WTC11 (cell line): Measurements from ENCODE around the gene RHBDD2. TPM values are rescaled to one million over a fixed set of nuclear protein-coding genes. Genes with fewer than 3 reads are reported as not detected.

ENCODE experiments used
- ATAC-seq: fragments of 200-7000 bp; cut with Tn5 transposase; 2 replicates; pipeline ENCODE4 v1.10.0; 2021; ENCODE audit warnings: mild to moderate bottlenecking, moderate library complexity
- CTCF ChIA-PET: fragments of 300-600 bp; sonication (Branson Sonifier 250); formaldehyde crosslinking; loops from one replicate; lab custom pipeline; 2021; ENCODE audit warnings: antibody characterized with exemption; lab: Charles Lee
- POLR2A ChIA-PET: fragments of 350-600 bp; sonication (Branson Sonifier 250); formaldehyde crosslinking; loops from one replicate; lab custom pipeline; 2021; ENCODE audit warnings: antibody characterized with exemption; lab: Charles Lee
- DNase-seq: peaks from one replicate; pipeline ENCODE4 v3.0.0; 2021; ENCODE audit warnings: low spot score
- H3K27ac Mint-ChIP-seq: 2 replicates; pipeline ENCODE4 v1.8.0; 2021; ENCODE audit warnings: mixed read lengths
- H3K27me3 Mint-ChIP-seq: 2 replicates; pipeline ENCODE4 v1.8.0; 2021; ENCODE audit warnings: low read depth, mild to moderate bottlenecking, moderate library complexity, mixed read lengths
- H3K36me3 Mint-ChIP-seq: 2 replicates; pipeline ENCODE4 v1.8.0; 2021; ENCODE audit warnings: mixed read lengths
- H3K4me1 Mint-ChIP-seq: 2 replicates; pipeline ENCODE4 v1.8.0; 2022; ENCODE audit warnings: mixed read lengths
- H3K4me3 Mint-ChIP-seq: 2 replicates; pipeline ENCODE4 v1.8.0; 2021; ENCODE audit warnings: mild to moderate bottlenecking, moderate library complexity, mixed read lengths
- H3K9me3 Mint-ChIP-seq: 2 replicates; pipeline ENCODE4 v1.8.0; 2021; ENCODE audit warnings: mixed read lengths
- ATF2 ChIP-seq: sonication (generic); formaldehyde crosslinking; IDR thresholded peaks from 2 replicates; pipeline ENCODE4 v1.8.1; 2022; ENCODE audit warnings: low read depth, missing genetic modification reagents, borderline replicate concordance
- CREB1 ChIP-seq: sonication (generic); formaldehyde crosslinking; IDR thresholded peaks from 2 replicates; pipeline ENCODE4 v1.8.0; 2023; ENCODE audit warnings: mild to moderate bottlenecking, missing genetic modification reagents
- E2F5 ChIP-seq: sonication (generic); formaldehyde crosslinking; IDR thresholded peaks from 2 replicates; pipeline ENCODE4 v1.8.1; 2022; ENCODE audit warnings: mild to moderate bottlenecking, moderate library complexity, missing genetic modification reagents
- GRHL2 ChIP-seq: fragments of 250-450 bp; sonication (Bioruptor Pico); IDR thresholded peaks from 2 replicates; pipeline ENCODE4 v1.8.0; 2022; ENCODE audit warnings: mild to moderate bottlenecking, moderate library complexity; ENCODE audit not compliant: insufficient replicate concordance, severe bottlenecking
- GTF2I ChIP-seq: fragments of 250-450 bp; sonication (Bioruptor Pico); conservative IDR thresholded peaks from 2 replicates; pipeline ENCODE4 v1.4.0; 2021; ENCODE audit warnings: mild to moderate bottlenecking
- JAZF1 ChIP-seq: fragments of 250-450 bp; sonication (Bioruptor Pico); IDR thresholded peaks from 2 replicates; pipeline ENCODE4 v1.9.0; 2021; ENCODE audit warnings: moderate library complexity, mild to moderate bottlenecking, inconsistent platforms
- SMAD4 ChIP-seq: sonication (generic); formaldehyde crosslinking; IDR thresholded peaks from 2 replicates; pipeline ENCODE4 v1.8.0; 2022; ENCODE audit warnings: mild to moderate bottlenecking, missing genetic modification reagents
- TEAD1 ChIP-seq: sonication (generic); formaldehyde crosslinking; IDR thresholded peaks from 2 replicates; pipeline ENCODE4 v1.8.0; 2022; ENCODE audit warnings: mild to moderate bottlenecking, missing genetic modification reagents
- TP53 ChIP-seq: sonication (generic); formaldehyde crosslinking; IDR thresholded peaks from 2 replicates; pipeline ENCODE4 v1.8.1; 2023; ENCODE audit warnings: mild to moderate bottlenecking, missing genetic modification reagents
- USF1 ChIP-seq: sonication (generic); formaldehyde crosslinking; IDR thresholded peaks from 2 replicates; pipeline ENCODE4 v1.8.0; 2022; ENCODE audit warnings: mild to moderate bottlenecking, missing genetic modification reagents
- ZBTB43 ChIP-seq: sonication (generic); formaldehyde crosslinking; IDR thresholded peaks from 2 replicates; pipeline ENCODE4 v1.8.1; 2023; ENCODE audit warnings: mild to moderate bottlenecking, missing genetic modification reagents
- ZMAT4 ChIP-seq: fragments of 250-450 bp; sonication (Bioruptor Pico); IDR thresholded peaks from 2 replicates; pipeline ENCODE4 v1.9.0; 2021; ENCODE audit warnings: mild to moderate bottlenecking
- ZNF121 ChIP-seq: sonication (generic); formaldehyde crosslinking; IDR thresholded peaks from 2 replicates; pipeline ENCODE4 v1.8.0; 2023; ENCODE audit warnings: missing genetic modification reagents
- ZNF263 ChIP-seq: sonication (generic); formaldehyde crosslinking; IDR thresholded peaks from 2 replicates; pipeline ENCODE4 v1.8.1; 2022; ENCODE audit warnings: low read depth, mild to moderate bottlenecking, moderate library complexity, missing genetic modification reagents
- ZNF396 ChIP-seq: fragments of 250-450 bp; sonication (Bioruptor Pico); IDR thresholded peaks from 2 replicates; pipeline ENCODE4 v1.8.0; 2021; ENCODE audit warnings: mild to moderate bottlenecking, moderate library complexity, borderline replicate concordance
- total RNA-seq: library from RNA; stranded (reverse); gene quantifications from 3 replicates; pipeline ENCODE4 v1.2.3, GENCODE V29; 2021
- TF ChIP-seq, protein P1 (sequence below): sonication (generic); formaldehyde crosslinking; IDR thresholded peaks from 2 replicates; pipeline ENCODE4 v1.8.1; 2023; ENCODE audit warnings: mild to moderate bottlenecking, missing genetic modification reagents, moderate library complexity
- TF ChIP-seq, protein P2 (sequence below): sonication (generic); formaldehyde crosslinking; IDR thresholded peaks from 2 replicates; pipeline ENCODE4 v1.8.1; 2023; ENCODE audit warnings: mild to moderate bottlenecking, moderate library complexity, missing genetic modification reagents

Gene RHBDD2
- total RNA-seq, 1 experiment from 2014 or later: 34.3 TPM

DNA sequence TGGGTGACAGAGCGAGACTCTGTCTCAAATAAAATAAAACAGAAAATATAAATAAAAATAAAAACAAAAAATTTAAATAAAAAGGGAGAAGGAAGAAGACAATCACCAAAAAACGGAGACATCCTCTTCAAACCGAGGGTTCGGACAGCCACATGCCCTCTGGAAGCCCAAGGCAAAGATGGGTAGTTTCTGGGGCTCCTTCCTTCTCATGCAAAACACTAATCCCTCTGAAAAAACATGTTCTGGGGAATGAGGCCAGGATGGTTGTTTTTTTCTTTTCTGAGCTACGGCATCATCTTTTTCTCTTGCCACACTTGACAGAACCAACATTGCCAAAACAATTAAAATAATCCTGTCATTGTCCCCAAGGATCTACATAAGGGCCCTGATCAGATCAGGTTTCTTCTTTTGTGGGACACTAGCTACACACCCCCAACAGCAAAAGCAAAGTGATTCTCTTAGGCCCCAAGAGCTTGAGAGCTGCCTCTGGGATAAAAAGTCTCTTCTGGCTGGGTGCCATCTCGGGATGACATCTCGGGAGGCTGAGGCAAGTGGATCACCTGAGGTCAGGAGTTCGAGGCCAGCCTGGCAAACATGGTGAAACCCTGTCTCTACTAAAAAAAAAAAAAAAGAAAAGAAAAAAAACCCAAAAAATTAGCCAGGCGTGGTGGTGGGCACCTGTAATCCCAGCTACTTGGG lies 21.9 kb downstream of the RHBDD2 start:
- H3K27ac Mint-ChIP-seq: no peak overlapping the region
- DNase-seq (no peak), ATAC-seq (no peak; the same call in 1 of the 2 replicates)
- no peaks in the 10 kb centered on the region for H3K27me3 Mint-ChIP-seq
- H3K9me3 Mint-ChIP-seq: no peaks in the 10 kb centered on the region
- H3K4me3 Mint-ChIP-seq: no peak overlapping the region
- CTCF ChIA-PET: interaction anchor here (0.7 to 1.2 kb wide), 3 partner anchors 11 to 119 kb away, joined by 3 read pairs; no protein-coding TSS in a partner anchor
- TF ChIP-seq TP53 (no peak), SMAD4 (CRISPR knock-in tag) (no peak), USF1 (CRISPR knock-in tag) (no peak), ZMAT4 (CRISPR knock-in tag) (no peak), ZBTB43 (CRISPR knock-in tag) (no peak), ATF2 (CRISPR knock-in tag) (no peak), TEAD1 (CRISPR knock-in tag) (no peak), E2F5 (CRISPR knock-in tag) (no peak), GTF2I (CRISPR knock-in tag) (no peak), ZNF263 (no peak), ZNF396 (CRISPR knock-in tag) (no peak), GRHL2 (CRISPR knock-in tag) (no peak), JAZF1 (CRISPR knock-in tag) (no peak), ZNF121 (CRISPR knock-in tag) (no peak), CREB1 (CRISPR knock-in tag) (no peak)
- TF ChIP-seq, protein P1, sequence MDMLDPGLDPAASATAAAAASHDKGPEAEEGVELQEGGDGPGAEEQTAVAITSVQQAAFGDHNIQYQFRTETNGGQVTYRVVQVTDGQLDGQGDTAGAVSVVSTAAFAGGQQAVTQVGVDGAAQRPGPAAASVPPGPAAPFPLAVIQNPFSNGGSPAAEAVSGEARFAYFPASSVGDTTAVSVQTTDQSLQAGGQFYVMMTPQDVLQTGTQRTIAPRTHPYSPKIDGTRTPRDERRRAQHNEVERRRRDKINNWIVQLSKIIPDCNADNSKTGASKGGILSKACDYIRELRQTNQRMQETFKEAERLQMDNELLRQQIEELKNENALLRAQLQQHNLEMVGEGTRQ (CRISPR knock-in tag): no peak
- TF ChIP-seq, protein P2, sequence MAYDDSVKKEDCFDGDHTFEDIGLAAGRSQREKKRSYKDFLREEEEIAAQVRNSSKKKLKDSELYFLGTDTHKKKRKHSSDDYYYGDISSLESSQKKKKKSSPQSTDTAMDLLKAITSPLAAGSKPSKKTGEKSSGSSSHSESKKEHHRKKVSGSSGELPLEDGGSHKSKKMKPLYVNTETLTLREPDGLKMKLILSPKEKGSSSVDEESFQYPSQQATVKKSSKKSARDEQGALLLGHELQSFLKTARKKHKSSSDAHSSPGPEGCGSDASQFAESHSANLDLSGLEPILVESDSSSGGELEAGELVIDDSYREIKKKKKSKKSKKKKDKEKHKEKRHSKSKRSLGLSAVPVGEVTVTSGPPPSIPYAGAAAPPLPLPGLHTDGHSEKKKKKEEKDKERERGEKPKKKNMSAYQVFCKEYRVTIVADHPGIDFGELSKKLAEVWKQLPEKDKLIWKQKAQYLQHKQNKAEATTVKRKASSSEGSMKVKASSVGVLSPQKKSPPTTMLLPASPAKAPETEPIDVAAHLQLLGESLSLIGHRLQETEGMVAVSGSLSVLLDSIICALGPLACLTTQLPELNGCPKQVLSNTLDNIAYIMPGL (CRISPR knock-in tag): no peak
- H3K36me3 Mint-ChIP-seq: no peaks in the 10 kb centered on the region
- POLR2A ChIA-PET: interaction anchor here (0.7 to 0.9 kb wide), 2 partner anchors 14 to 147 kb away, joined by 3 to 4 read pairs; partner anchors contain the start of gene STYXL1
- peaks cover 6% of the 10 kb centered on the region for H3K4me1 Mint-ChIP-seq
